Naive B cell (primary cell): ENCODE results near the gene EVI5. TPM values are rescaled to one million over a fixed set of nuclear protein-coding genes. Genes with fewer than 3 reads are reported as not detected.

Experiments
- ATAC-seq, 2 donors: fragments of 150-1000 bp; cut with Tn5 transposase; 2 replicates each; pipeline ENCODE4 v1.10.0; 2021; ENCODE audit warnings: low read depth in 2 of 2, mild to moderate bottlenecking in 2 of 2, moderate library complexity in 2 of 2
- DNase-seq: peaks from one replicate; pipeline ENCODE4 v3.0.0; 2022
- H3K27ac Mint-ChIP-seq, 6 donors: one replicate each; pipeline ENCODE4 v1.8.0; 2020 to 2022; ENCODE audit warnings: mild to moderate bottlenecking in 6 of 6, mixed read lengths in 6 of 6, moderate library complexity in 5 of 6, inconsistent platforms in 2 of 6
- H3K27me3 Mint-ChIP-seq, 3 donors: one replicate each; pipeline ENCODE4 v1.8.0; 2021 to 2022; ENCODE audit warnings: mixed read lengths in 3 of 3, mild to moderate bottlenecking in 1 of 3
- H3K36me3 Mint-ChIP-seq, 2 donors: one replicate each; pipeline ENCODE4 v1.8.0; 2020 to 2022; ENCODE audit warnings: mixed read lengths in 2 of 2, inconsistent platforms in 1 of 2, mild to moderate bottlenecking in 1 of 2
- H3K4me1 Mint-ChIP-seq, 3 donors: one replicate each; pipeline ENCODE4 v1.8.0; 2020 to 2022; ENCODE audit warnings: mixed read lengths in 3 of 3, inconsistent platforms in 1 of 3, mild to moderate bottlenecking in 1 of 3, moderate library complexity in 1 of 3
- H3K4me3 Mint-ChIP-seq, 8 donors: one replicate each; pipeline ENCODE4 v1.8.0; 2020 to 2022; ENCODE audit warnings: mild to moderate bottlenecking in 8 of 8, mixed read lengths in 8 of 8, moderate library complexity in 8 of 8, inconsistent platforms in 2 of 8
- H3K9me3 Mint-ChIP-seq, 7 donors: one replicate each; pipeline ENCODE4 v1.8.0; 2020 to 2022; ENCODE audit warnings: mixed read lengths in 7 of 7, mild to moderate bottlenecking in 5 of 7, inconsistent platforms in 2 of 7, moderate library complexity in 1 of 7
- polyA plus RNA-seq, 6 donors: library from polyadenylated mRNA; unstranded; fragments of 300-500 nt; fragmentation: Illumina TruSeq; gene quantifications; one replicate each; pipeline ENCODE4 v1.2.3, GENCODE V29; 2021; ENCODE audit warnings: low read depth in 6 of 6

EVI5 gene
- polyA plus RNA-seq, 6 donors from 2014 or later: 3.3 to 11.6 (median 9.0) TPM

DNA sequence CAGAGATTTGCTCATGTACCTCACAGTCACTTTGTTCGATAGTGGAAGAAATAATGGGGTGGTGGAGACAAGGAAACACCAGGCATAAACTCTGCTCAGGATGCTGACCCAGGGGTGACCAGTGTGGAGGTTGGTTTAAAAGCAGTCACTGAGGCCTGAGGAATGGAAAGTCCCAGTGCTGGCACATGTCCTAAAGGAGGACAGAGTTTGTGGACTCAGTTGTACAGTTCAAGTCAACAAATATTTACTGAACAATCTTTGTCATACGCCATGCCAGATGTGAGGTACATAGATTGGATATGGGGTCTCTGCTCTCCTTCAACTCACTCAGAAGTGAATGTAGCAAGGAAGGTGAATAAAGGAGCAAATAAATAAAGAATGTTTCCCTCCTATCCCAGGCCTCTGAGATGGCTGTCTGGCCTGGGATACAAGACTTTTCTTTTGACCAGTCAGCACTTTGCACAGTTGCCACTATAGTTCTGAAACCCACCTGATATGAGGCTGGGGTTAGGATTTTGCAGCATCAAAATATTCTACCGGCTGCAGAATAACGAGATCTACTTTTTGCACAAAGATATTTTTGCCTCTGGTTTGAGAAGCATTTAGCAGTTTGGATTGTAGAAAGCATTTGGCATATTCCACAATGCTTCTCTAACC, 290.3 kb downstream of the EVI5 start:
- H3K27ac Mint-ChIP-seq: no peak overlapping the region
- H3K27me3 Mint-ChIP-seq: no peaks in the 10 kb centered on the region
- ATAC-seq: no peak

DNA sequence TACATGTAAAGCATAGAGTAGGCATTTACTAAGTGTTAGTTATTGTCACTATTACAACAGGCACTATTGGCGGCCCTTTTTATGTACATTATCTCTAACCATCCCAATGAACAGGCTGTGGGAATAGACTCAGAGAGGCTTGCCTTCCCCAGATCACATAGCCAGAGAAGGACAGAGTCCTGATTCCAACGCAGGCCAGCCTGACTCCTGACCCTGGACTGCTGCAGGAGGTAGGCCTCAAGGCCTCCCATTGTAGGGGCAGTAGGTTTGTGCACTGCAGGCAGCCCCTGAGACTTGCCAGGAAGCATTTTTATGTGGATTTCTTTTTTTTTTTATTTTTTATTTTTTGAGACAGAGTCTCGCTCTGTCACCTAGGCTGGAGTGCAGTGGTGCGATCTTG, 291.8 kb downstream of the EVI5 start:
- H3K27me3 Mint-ChIP-seq: peaks cover 0 to 12% (median 11%) of the 10 kb centered on the region in 3 donors
- ATAC-seq: no peak
- H3K9me3 Mint-ChIP-seq: no peaks in the 10 kb centered on the region
- no peaks in the 10 kb centered on the region for H3K36me3 Mint-ChIP-seq
- no peak for DNase-seq
- no peak overlapping the region for H3K4me3 Mint-ChIP-seq
- no peaks in the 10 kb centered on the region for H3K4me1 Mint-ChIP-seq
- no peak overlapping the region for H3K27ac Mint-ChIP-seq

More for the DNA sequence above, 290.3 kb downstream of the EVI5 start:
- no peak overlapping the region for H3K4me3 Mint-ChIP-seq
- no peaks in the 10 kb centered on the region for H3K4me1 Mint-ChIP-seq
- no peaks in the 10 kb centered on the region for H3K9me3 Mint-ChIP-seq
- DNase-seq: no peak
- H3K36me3 Mint-ChIP-seq: no peaks in the 10 kb centered on the region

DNA sequence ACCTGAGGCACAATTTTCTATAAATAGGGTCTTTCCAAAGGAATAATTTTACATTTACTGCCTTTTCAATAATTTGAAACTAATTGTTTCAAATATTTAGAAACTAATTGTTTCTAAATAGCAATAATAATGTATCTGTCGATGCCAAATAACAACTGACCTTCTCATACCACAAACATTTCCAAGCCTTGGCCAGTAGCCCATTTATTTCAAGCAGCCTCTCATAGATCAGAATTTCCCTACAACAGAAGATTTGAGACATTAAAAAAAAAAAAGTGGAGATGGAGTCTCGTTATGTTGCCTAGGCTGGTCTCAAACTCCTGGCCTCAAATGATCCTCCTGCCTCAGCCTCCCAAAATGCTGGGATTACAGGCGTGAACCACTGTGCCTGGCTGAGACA, 296.1 kb downstream of the EVI5 start:
- Mint-ChIP-seq H3K4me3 (peak overlapping the region in 1 of 8 donors; percentile 25), H3K27ac (no peak overlapping the region), H3K9me3 (no peaks in the 10 kb centered on the region), H3K4me1 (peaks cover 15 to 22% (median 18%) of the 10 kb centered on the region in 3 donors), H3K27me3 (peaks cover 19 to 29% (median 25%) of the 10 kb centered on the region in 3 donors), H3K36me3 (no peaks in the 10 kb centered on the region)
- no peak for DNase-seq
- no peak for ATAC-seq

DNA sequence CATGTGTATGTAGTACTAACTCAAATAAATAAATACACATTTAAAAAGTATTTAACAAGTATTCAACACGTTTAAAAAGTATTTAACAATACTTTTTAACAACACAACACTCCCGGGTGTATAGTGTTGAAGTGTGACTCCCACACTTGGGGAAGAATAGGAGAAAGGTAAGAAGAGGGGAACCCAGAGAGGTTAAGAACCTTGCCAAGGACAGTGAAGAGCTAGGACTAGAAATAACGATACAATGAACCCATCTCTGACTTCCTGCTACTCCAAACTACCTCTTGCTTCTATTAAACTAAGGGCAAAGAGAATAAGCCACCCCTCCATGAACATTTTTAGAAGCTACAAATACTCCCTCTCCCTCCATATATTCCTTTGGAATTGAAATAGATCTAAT, 296.5 kb downstream of the EVI5 start:
- DNase-seq: no peak
- Mint-ChIP-seq H3K4me3 (peak overlapping the region in 1 of 8 donors; percentile 25), H3K36me3 (no peaks in the 10 kb centered on the region), H3K9me3 (no peaks in the 10 kb centered on the region), H3K27ac (no peak overlapping the region), H3K27me3 (peaks cover 23 to 33% (median 26%) of the 10 kb centered on the region in 3 donors), H3K4me1 (peaks cover 17 to 26% (median 20%) of the 10 kb centered on the region in 3 donors)
- ATAC-seq: no peak

DNA sequence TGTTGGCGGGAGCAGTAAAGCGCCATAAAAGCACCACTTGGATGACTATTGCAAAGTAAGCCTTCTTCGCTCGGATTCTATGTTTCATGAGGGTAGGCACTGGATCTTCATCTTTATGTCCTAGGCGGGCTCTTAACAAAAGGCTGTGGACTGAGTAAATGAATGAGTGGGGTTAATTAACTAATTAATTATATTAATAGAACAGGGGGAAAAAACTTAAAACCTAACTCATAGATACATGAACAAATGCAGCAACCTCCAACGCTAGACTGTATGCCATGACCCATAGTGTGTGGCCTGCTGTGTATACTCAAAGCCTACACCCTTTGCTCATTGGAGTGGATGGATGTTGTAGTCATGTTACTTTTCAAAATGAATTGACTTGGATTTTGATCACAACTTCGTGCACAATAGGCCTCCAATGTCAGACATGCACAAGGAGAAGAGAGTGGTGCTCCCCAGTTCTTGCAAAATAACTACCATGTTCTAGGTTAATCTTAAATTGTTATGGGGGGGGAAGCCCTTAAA, 297.8 kb downstream of the EVI5 start:
- Mint-ChIP-seq H3K4me3 (peak overlapping the region; percentile 44 to 95 (median 78)), H3K4me1 (peaks cover 29 to 39% (median 31%) of the 10 kb centered on the region in 3 donors), H3K27me3 (peaks cover 36 to 46% (median 37%) of the 10 kb centered on the region in 3 donors), H3K9me3 (no peaks in the 10 kb centered on the region), H3K27ac (peak overlapping the region in 1 of 6 donors; percentile 15), H3K36me3 (no peaks in the 10 kb centered on the region)
- DNase-seq (no peak), ATAC-seq (no peak)

DNA sequence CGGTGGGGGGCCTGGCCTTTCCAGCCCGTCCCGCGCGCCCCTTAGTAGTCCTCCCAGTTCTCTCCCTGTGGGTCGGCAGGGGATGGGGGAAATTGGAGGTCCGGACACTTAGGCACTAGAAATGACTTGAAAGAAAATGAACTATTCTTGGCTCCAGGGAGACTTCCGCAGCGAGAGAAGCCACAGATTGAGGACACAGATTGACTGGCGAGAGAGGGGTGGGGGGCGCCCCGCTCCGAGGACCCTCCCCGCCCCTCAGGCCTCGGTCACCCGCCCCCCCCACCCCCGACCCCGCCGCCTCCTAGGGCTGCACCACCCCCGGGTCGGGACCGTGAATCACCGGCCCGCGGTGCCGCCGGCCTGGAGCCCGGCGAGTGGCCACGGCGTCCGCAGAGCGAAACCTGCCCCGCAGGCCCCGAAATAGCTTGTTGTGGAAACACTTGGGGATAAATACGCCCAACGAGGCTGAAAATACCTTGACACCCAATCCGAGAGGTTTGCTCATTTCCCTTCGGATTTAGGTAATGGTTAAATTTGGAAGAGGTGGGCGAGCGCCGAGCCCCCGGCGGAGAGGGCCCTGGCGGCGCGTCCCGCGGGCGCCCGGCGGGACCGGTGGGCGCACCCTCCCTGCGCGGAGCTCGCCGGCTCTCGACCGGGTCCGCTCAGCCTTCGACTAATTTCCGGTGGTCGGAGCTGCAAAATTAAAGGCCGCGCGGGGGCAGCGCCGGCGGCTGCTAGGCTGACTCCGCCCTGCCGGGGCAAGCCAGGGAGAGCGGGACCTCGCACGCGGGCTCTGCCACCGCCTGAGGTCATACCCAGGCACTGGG, 298.4 kb downstream of the EVI5 start, which contains the start of gene GFI1:
TSS of gene GFI1 (minus strand) at position 675 of the 827 bp plus-strand sequence. CDS start 3,438 bp downstream, outside the sequence.
- H3K4me1 Mint-ChIP-seq: peaks cover 31 to 41% (median 31%) of the 10 kb centered on the region in 3 donors
- no peaks in the 10 kb centered on the region for H3K36me3 Mint-ChIP-seq
- H3K27me3 Mint-ChIP-seq: peaks cover 37 to 47% (median 39%) of the 10 kb centered on the region in 3 donors
- H3K27ac Mint-ChIP-seq: peak within 1 kb of the TSS in 2 of 6 donors; percentile 15 to 49
- no peaks in the 10 kb centered on the region for H3K9me3 Mint-ChIP-seq
- ATAC-seq (peak in 1 of 2 donors; percentile 11), DNase-seq (no peak)
- H3K4me3 Mint-ChIP-seq: peak within 1 kb of the TSS; percentile 84 to 95 (median 92)

DNA sequence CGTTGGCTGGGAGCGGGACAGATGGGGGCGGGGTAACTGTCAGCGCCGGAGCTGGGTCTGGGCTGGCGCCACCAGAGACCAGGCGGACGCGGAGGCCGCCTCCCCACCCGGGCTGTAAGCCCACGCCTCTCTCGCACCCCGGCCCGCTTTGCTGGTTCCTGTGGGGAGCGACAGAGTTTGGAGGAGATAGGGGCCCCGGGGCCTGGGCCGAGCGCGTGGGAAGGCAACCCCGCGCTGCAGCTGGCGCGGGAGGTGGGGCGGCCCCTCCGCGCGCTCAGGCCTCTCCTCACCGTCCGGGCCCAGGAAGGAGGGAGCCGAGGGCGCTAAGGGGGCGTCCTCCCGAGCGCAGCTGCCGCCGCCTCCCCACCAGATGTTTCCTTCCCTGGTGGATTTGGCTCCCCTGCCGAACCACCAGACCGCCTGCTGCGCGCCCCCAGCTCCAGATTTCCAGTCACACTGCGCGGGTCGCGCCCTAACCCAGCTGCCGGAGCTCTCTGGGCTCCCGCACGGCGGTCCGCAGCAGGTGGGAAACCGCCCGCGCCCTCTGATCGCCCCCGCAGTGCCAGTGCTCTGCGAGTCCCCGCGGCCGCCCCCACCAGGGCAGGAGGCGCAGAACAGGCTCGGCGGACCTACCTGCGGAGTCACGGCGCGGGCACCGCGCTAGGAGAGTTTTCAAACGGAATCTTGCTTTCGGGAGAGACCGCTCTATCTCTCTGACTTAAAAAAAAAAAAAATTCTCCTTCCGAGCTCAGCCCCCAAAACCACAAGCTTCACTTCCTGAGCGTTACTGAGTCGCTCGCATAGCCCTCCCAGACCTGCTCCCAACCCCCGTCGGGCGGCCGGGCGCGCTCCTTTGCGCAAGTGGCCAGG, 299.3 kb downstream of the EVI5 start:
- DNase-seq (peak; percentile 55), ATAC-seq (peak; percentile 68 to 70)
- Mint-ChIP-seq H3K4me3 (peak overlapping the region; percentile 86 to 95 (median 93)), H3K36me3 (no peaks in the 10 kb centered on the region), H3K9me3 (no peaks in the 10 kb centered on the region), H3K27ac (peak overlapping the region in 2 of 6 donors; percentile 49 to 69), H3K4me1 (peaks cover 31 to 41% (median 31%) of the 10 kb centered on the region in 3 donors), H3K27me3 (peaks cover 37 to 47% (median 46%) of the 10 kb centered on the region in 3 donors)

DNA sequence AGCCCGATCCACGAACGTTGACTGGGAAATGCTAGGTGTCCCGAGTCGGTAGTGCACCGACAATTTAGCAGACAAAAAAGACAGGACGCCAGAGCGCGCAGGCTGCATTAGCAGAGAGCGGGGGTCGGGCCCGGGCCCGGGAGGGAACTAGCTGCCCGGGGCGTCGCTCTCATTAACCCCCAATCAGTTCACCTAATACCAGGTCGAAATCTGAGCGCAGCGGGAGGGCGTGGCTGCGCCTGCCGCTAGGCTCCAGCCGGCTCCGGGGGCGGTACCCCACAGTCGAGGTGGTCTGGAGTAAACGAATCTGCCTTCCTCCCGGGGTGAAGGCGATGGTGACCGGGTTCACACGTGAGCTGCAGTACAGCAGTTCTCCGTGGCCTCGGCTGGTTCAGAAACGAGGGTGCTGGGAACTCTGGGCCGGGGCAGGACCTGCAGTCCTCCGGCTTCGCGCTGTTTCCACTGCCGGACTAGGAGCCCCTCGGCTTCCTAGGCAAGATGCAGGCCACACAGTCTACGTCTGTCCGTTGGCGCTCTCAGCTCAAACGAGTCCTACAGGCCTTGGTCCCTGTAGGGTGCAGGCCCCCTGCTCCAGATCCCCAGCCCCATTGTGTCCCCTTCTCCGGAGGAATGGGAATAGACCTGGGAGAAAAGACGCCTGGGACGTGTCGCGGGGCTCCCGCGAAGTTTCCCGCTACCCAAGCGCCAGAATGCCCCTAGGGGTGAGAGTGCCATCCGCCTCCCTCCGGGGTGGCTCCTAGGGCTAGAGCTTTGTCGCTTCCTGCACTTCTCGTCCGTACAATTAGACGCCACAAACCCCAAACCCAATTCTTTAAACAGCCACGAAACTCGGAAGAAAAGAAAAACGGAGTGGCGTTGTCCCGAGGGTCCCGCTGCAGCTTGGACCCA, 300.2 kb downstream of the EVI5 start:
- peaks cover 41 to 51% (median 47%) of the 10 kb centered on the region in 3 donors for H3K27me3 Mint-ChIP-seq
- peak overlapping the region; percentile 86 to 95 (median 93) for H3K4me3 Mint-ChIP-seq
- peak; percentile 18 for DNase-seq
- H3K9me3 Mint-ChIP-seq: no peaks in the 10 kb centered on the region
- H3K36me3 Mint-ChIP-seq: peaks cover 0 to 2% of the 10 kb centered on the region in 2 donors
- H3K27ac Mint-ChIP-seq: peak overlapping the region in 4 of 6 donors; percentile 21 to 71 (median 65)
- H3K4me1 Mint-ChIP-seq: peaks cover 31 to 41% (median 31%) of the 10 kb centered on the region in 3 donors
- ATAC-seq: peak; percentile 29 to 36

DNA sequence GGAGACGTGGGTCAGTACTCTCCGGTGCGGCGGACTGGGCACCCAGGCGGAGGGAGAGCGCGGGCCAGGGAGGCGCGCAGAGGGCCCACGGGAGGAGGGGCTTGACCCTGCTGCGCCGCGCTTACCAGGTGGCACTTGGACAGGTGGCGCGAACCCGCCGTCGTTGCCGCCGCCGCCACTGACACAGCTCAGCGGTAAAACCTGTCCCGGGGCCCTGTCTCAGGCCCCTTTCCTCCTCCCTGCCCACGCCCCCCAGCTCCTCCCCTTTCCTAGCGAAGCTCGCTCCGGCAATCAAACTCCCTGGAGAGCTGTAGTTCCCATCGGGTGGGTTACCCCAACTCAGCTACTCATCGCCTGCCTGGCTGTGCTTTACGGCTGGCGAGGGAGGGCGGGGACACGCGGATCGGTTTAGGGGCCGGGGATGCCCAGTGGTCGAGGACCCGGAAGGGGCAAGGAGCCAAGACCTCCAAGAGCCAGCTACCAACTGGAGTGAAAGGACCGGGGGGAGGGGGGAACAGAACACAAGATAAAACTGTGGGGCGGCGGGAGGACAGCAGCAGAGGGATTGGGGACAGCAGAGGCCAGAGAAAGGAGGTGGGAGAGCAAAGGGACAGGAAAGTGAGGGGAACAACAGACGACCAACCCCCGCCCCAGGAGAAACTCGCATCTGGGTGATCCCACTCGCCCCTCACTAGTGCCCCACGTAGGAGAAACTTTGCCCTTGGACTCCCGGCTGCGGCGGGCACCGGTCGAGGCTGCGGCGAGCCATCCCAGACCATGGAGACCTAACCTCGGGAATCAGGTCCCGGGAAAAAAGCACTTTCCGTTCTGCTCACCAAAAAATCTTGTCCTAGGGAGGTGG, 301.1 kb downstream of the EVI5 start:
- no peaks in the 10 kb centered on the region for H3K9me3 Mint-ChIP-seq
- H3K27me3 Mint-ChIP-seq: peaks cover 37 to 51% (median 42%) of the 10 kb centered on the region in 3 donors
- peaks cover 31 to 41% (median 31%) of the 10 kb centered on the region in 3 donors for H3K4me1 Mint-ChIP-seq
- peak overlapping the region in 2 of 6 donors; percentile 61 to 71 for H3K27ac Mint-ChIP-seq
- peaks cover 0 to 4% of the 10 kb centered on the region in 2 donors for H3K36me3 Mint-ChIP-seq
- DNase-seq: peak; percentile 18
- peak overlapping the region; percentile 86 to 95 (median 93) for H3K4me3 Mint-ChIP-seq
- ATAC-seq: no peak

DNA sequence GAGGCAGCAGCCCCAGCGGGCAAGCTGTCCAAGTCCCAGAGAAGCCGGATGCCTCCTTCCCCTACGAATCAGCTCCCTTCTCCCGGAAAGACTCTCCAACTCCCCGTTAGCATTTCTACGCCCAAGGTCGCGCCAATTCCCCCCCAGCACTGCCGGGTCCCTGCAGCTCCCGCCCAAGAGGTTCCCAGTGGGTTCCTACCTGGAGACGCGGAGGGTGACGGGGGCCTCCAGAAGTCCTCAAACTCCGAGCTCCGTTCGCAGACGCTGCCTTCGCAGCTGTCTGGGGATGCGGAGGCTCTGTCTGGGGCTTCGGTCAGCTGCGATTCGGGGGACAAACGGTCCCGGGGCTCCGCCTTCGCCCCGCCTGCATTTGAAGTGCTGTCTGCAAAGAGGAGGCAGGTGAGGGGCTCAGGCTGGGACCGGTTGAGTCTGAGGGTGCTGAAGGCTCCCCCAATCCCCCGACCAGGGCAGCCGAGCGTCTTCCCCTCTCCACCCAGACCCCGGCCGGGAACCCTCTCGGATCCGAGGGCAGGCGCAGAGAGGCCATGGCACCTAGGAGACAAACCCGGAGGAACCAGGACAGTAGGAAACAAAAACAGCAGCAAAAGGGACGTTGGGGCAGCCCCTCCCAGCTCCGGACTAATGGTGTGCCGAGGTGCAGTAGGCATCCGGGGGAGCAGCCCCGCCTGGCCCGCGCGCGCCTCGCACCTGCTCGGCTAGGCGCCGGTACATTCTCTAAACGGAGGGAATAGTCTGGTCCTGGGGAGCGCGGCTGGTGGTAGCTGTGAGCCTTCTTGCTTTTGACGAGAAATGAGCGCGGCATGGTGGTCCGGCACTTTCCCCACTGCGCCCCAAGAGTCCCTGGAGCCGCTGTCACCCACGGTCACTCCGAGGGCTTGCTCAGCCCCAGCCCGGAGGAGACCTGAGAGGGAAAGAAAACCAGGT, 302.0 kb downstream of the EVI5 start:
- DNase-seq (peak; percentile 22), ATAC-seq (peak; percentile 32 to 40)
- H3K36me3 Mint-ChIP-seq: peaks cover 0 to 4% of the 10 kb centered on the region in 2 donors
- H3K4me1 Mint-ChIP-seq: peaks cover 31 to 41% (median 31%) of the 10 kb centered on the region in 3 donors
- H3K27ac Mint-ChIP-seq: no peak overlapping the region
- H3K4me3 Mint-ChIP-seq: peak overlapping the region; percentile 86 to 95 (median 93)
- peaks cover 34 to 51% (median 35%) of the 10 kb centered on the region in 3 donors for H3K27me3 Mint-ChIP-seq
- no peaks in the 10 kb centered on the region for H3K9me3 Mint-ChIP-seq
